KBM-7 (cell line): ENCODE measurements around the gene BMP4.

ENCODE experiments used
- DNase-seq: peaks from one replicate; pipeline ENCODE4 v3.0.0-alpha.2; 2015
- in situ Hi-C: fragments of 300-500 bp; cut with MboI; formaldehyde crosslinking; loops from 2 replicates; pipeline ENCODE4 v1.14.3; 2020; ENCODE audit warnings: low sequenced_read_pairs, low pct_unique_long_range_greater_than_20kb, mixed read lengths

The BMP4 gene

GRCh38 chr14:53969326-53969725 is 12.7 kb upstream of the BMP4 start:
- in situ Hi-C loops: loop anchor here (25.0 kb wide), 1 partner anchor 368 kb away; no protein-coding TSS in a partner anchor
- DNase-seq: no peak

GRCh38 chr14:53968726-53969125 is 12.1 kb upstream of the BMP4 start:
- DNase-seq: no peak
- in situ Hi-C loops: loop anchor here (25.0 kb wide), 1 partner anchor 369 kb away; no protein-coding TSS in a partner anchor

- in situ Hi-C loops: loop anchor here (25.0 kb wide), 1 partner anchor 370 kb away; no protein-coding TSS in a partner anchor
- no peak for DNase-seq
Measured at GRCh38 chr14:53967606-53968005, 11.0 kb upstream of the BMP4 start.

GRCh38 chr14:53964249-53964648 is 7.6 kb upstream of the BMP4 start:
- in situ Hi-C loops: loop anchor here (25.0 kb wide), 1 partner anchor 373 kb away; no protein-coding TSS in a partner anchor
- DNase-seq: no peak

GRCh38 chr14:53963320-53964227 is 6.9 kb upstream of the BMP4 start:
- DNase-seq: no peak
- in situ Hi-C loops: loop anchor here (25.0 kb wide), 1 partner anchor 374 kb away; no protein-coding TSS in a partner anchor

GRCh38 chr14:53962953-53963319 is 6.3 kb upstream of the BMP4 start:
- in situ Hi-C loops: loop anchor here (25.0 kb wide), 1 partner anchor 374 kb away; no protein-coding TSS in a partner anchor
- no peak for DNase-seq

- DNase-seq: no peak
- in situ Hi-C loops: loop anchor here (25.0 kb wide), 1 partner anchor 379 kb away; no protein-coding TSS in a partner anchor
Measured at GRCh38 chr14:53958628-53959027, 2.0 kb upstream of the BMP4 start.

GRCh38 chr14:53957739-53958138 is 1.1 kb upstream of the BMP4 start:
- in situ Hi-C loops: loop anchor here (25.0 kb wide), 1 partner anchor 380 kb away; no protein-coding TSS in a partner anchor
- DNase-seq: peak; percentile 6

- peak; percentile 41 for DNase-seq
- in situ Hi-C loops: loop anchor here (25.0 kb wide), 1 partner anchor 381 kb away; no protein-coding TSS in a partner anchor
Measured at GRCh38 chr14:53955671-53956426, 776 bp downstream of the BMP4 start.

GRCh38 chr14:53955229-53955556 is 1.4 kb downstream of the BMP4 start:
- in situ Hi-C loops: loop anchor here (25.0 kb wide), 1 partner anchor 382 kb away; no protein-coding TSS in a partner anchor

GRCh38 chr14:53954551-53955228 is 1.9 kb downstream of the BMP4 start:
- no peak for DNase-seq
- in situ Hi-C loops: loop anchor here (25.0 kb wide), 1 partner anchor 383 kb away; no protein-coding TSS in a partner anchor

More at GRCh38 chr14:53955229-53955556, 1.4 kb downstream of the BMP4 start:
- no peak for DNase-seq

- DNase-seq: peak; percentile 79
- in situ Hi-C loops: loop anchor here (25.0 kb wide), 1 partner anchor 383 kb away; no protein-coding TSS in a partner anchor
Measured at GRCh38 chr14:53953828-53954550, 2.6 kb downstream of the BMP4 start.

GRCh38 chr14:53953002-53953827 is 3.4 kb downstream of the BMP4 start:
- peak; percentile 67 for DNase-seq
- in situ Hi-C loops: loop anchor here (25.0 kb wide), 1 partner anchor 384 kb away; no protein-coding TSS in a partner anchor

- no peak for DNase-seq
- in situ Hi-C loops: loop anchor here (25.0 kb wide), 1 partner anchor 385 kb away; no protein-coding TSS in a partner anchor
Measured at GRCh38 chr14:53952533-53952932, 4.1 kb downstream of the BMP4 start.

GRCh38 chr14:53951627-53952303 is 4.9 kb downstream of the BMP4 start:
- in situ Hi-C loops: loop anchor here (25.0 kb wide), 1 partner anchor 386 kb away; no protein-coding TSS in a partner anchor
- no peak for DNase-seq

GRCh38 chr14:53951243-53951626 is 5.4 kb downstream of the BMP4 start:
- in situ Hi-C loops: loop anchor here (25.0 kb wide), 1 partner anchor 386 kb away; no protein-coding TSS in a partner anchor
- DNase-seq: no peak
